Frontal cortex (tissue), 4 donors: ENCODE results near the gene SV2B. TPM values are rescaled to one million over a fixed set of nuclear protein-coding genes. Genes with fewer than 3 reads are reported as not detected.
A peak's percentile ranks its signal among the peaks of the same experiment; 100 is the strongest.

ENCODE experiments used
- DNase-seq, 2 donors: peaks; one replicate each; pipeline ENCODE4 v3.0.0; 2012; ENCODE audit warnings: low spot score in 2 of 2
- FAIRE-seq: peaks from 2 replicates; lab custom pipeline; 2012; peaks lifted over from hg19 to GRCh38; lab: Jason Lieb, UNC
- total RNA-seq: library from RNA; depleted of rRNA; stranded (reverse); fragments of >200 nt; gene quantifications from one replicate; pipeline ENCODE4 v1.2.3, GENCODE V29; 2014
- donor health status: control.
- donor health status: control.
- donor health status: control.

The SV2B gene
- total RNA-seq, 1 donor from 2014 or later = 42.8 TPM

GRCh38 chr15:91257746-91258414 lies 157.8 kb downstream of the SV2B start:
- no peak for FAIRE-seq
- DNase-seq = no peak

GRCh38 chr15:91258415-91258759 lies 158.3 kb downstream of the SV2B start:
- no peak for FAIRE-seq

GRCh38 chr15:91259077-91259476 lies 159.0 kb downstream of the SV2B start:
- DNase-seq (no peak), FAIRE-seq (no peak)

More at GRCh38 chr15:91258415-91258759, 158.3 kb downstream of the SV2B start:
- DNase-seq = no peak

GRCh38 chr15:91261345-91261744 lies 161.3 kb downstream of the SV2B start:
- FAIRE-seq (no peak), DNase-seq (no peak)

GRCh38 chr15:91263632-91264531 lies 163.8 kb downstream of the SV2B start:
- no peak for DNase-seq
- no peak for FAIRE-seq

GRCh38 chr15:91264651-91265351 lies 164.7 kb downstream of the SV2B start:
- DNase-seq (no peak), FAIRE-seq (no peak)

GRCh38 chr15:91265416-91265940 lies 165.4 kb downstream of the SV2B start:
- DNase-seq = no peak
- FAIRE-seq = no peak

- FAIRE-seq (no peak), DNase-seq (no peak)
These were observed 168.5 kb downstream of the SV2B start for GRCh38 chr15:91268510-91268909.

- FAIRE-seq (no peak), DNase-seq (no peak)
These were observed 170.7 kb downstream of the SV2B start for GRCh38 chr15:91270747-91271146.

- FAIRE-seq (peak; percentile 75), DNase-seq (peak; percentile 29 to 38)
These were observed 171.6 kb downstream of the SV2B start for GRCh38 chr15:91271565-91272153.

GRCh38 chr15:91275844-91276243 lies 175.8 kb downstream of the SV2B start:
- DNase-seq (no peak), FAIRE-seq (no peak)

- no peak for FAIRE-seq
- DNase-seq = no peak
These were observed 178.9 kb downstream of the SV2B start for GRCh38 chr15:91278951-91279350.

- FAIRE-seq = no peak
These were observed 179.4 kb downstream of the SV2B start for GRCh38 chr15:91279486-91279885.

GRCh38 chr15:91281947-91282346 lies 181.9 kb downstream of the SV2B start:
- DNase-seq = no peak
- no peak for FAIRE-seq

More at GRCh38 chr15:91279486-91279885, 179.4 kb downstream of the SV2B start:
- DNase-seq = no peak

GRCh38 chr15:91282486-91282885 lies 182.4 kb downstream of the SV2B start:
- FAIRE-seq (no peak), DNase-seq (no peak)

- DNase-seq (no peak), FAIRE-seq (no peak)
These were observed 183.1 kb downstream of the SV2B start for GRCh38 chr15:91283155-91283554.

GRCh38 chr15:91284758-91285466 lies 184.9 kb downstream of the SV2B start:
- DNase-seq = no peak
- no peak for FAIRE-seq

- DNase-seq = no peak
- FAIRE-seq = no peak
These were observed 189.3 kb downstream of the SV2B start for GRCh38 chr15:91289324-91289723.

- DNase-seq = no peak
- peak; percentile 8 for FAIRE-seq
These were observed 190.5 kb downstream of the SV2B start for GRCh38 chr15:91290553-91290952.
